Stimulated activated CD8-positive, alpha-beta memory T cell treated with anti-CD3 and anti-CD28 coated beads, Interleukin-7, amount 100 ng/mL, for 24 hours (primary cell): ENCODE results near the gene CHD1.

ENCODE experiments used
- DNase-seq: peaks from one replicate; pipeline ENCODE4 v3.0.0-alpha.2; 2020; ENCODE audit warnings: low read depth

CHD1 gene

DNA sequence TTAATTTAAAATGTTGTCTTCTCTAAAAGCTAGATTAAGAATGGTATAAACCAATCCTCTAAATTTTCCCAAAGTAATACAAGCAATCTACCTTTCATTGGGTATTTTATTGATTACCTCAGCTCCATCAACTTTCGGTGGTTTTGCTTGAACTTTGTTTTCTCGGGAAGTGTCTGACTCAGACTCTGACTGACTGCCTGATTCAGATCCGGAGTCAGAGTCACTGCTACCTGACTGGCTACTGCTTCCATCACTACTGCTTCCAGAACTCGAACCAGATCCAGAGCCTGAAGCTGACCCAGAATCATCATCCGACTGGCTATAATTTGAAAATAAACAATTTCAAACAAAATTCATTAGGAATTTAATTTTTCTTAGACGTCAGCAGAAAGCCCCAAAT, 24.0 kb downstream of the CHD1 start:
- DNase-seq, result no peak

DNA sequence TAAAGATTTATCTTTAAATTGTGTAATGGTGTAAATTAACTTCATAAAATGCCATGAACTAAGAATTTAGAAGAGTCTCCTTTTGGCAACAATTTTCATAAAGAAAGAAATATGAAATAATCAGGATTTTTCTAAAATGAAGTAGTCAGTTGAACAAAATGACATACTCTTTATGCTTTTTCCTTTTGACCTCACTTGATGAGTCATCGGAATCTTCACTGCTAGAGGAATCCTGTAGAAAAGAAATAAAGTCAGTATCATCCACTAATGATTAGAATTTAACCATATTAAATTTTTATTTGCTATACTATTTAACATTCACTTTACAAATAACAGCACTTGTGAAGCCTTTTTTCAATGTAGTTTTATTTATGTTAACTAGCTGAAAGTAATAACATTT, 26.1 kb downstream of the CHD1 start:
- no peak for DNase-seq

GRCh38 chr5:98899456-98899855, 29.4 kb downstream of the CHD1 start:
- DNase-seq, result no peak

DNA sequence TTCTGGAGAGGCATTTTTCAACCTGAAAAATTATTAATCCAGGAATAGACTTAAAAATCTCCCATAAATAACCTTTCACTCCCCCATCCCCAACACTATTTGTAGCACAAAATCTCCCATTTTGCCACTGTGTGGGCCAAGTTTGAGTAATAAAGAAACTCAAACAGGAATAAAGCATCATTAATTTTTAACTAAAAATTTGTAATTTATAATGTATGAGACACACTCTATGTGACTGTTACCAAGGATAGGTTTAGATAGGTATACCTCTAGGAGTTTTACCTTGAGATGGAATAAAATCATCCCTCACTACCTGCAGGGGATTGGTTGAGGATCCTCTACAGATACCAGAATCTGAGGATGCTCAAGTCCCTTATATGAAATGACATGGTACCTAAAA, 30.1 kb downstream of the CHD1 start:
- no peak for DNase-seq

- DNase-seq, result no peak
These were observed 37.2 kb downstream of the CHD1 start for GRCh38 chr5:98891591-98891990.

DNA sequence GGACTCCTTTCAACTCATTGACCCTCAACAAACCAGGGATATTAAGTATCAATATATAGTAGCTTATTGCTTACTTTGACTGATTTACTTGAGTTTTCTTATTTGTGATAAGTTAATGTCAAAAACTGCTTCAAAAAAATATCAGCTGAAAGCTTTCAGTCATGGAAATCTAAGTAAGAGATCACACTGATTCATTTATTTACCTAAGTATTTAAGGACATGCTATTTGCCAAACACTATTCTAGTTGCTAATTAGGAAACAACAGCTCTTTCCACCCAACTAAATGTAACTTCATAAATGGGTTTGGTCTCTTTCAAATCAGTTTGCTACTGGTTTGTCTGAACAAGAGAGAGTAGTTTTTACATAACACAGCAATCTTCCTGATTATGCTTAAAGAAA, 48.2 kb downstream of the CHD1 start:
- no peak for DNase-seq

GRCh38 chr5:98880151-98880550, 48.7 kb downstream of the CHD1 start:
- DNase-seq, result no peak

GRCh38 chr5:98877600-98877999, 51.2 kb downstream of the CHD1 start:
- no peak for DNase-seq

GRCh38 chr5:98872674-98873073, 56.1 kb downstream of the CHD1 start:
- no peak for DNase-seq

DNA sequence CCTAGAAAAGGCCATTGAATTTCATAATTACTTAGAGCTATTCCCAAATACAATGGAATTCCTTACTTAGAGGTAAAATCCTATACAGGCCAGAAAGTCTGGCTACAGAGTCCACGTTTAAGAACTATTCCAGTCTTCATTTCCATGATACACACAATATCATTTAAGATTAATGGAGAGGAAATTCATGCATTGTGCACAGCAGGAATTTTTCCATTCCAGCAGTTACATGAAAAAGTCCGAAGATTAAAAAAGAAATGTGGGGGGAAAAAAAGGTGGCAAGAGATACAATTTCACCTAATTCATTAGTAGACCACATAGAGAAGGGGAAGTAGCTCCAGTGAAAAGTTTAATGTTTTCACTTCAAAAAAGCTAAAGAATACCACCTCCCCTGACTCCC, 63.1 kb downstream of the CHD1 start:
- DNase-seq, result no peak

- DNase-seq, result no peak
These were observed 81.8 kb downstream of the CHD1 start for GRCh38 chr5:98847054-98847453.

GRCh38 chr5:98846520-98846919, 82.3 kb downstream of the CHD1 start:
- DNase-seq, result no peak

GRCh38 chr5:98845878-98846277, 82.9 kb downstream of the CHD1 start:
- no peak for DNase-seq

GRCh38 chr5:98844865-98845264, 83.9 kb downstream of the CHD1 start:
- DNase-seq, result no peak

- no peak for DNase-seq
These were observed 85.3 kb downstream of the CHD1 start for GRCh38 chr5:98843481-98843880.

DNA sequence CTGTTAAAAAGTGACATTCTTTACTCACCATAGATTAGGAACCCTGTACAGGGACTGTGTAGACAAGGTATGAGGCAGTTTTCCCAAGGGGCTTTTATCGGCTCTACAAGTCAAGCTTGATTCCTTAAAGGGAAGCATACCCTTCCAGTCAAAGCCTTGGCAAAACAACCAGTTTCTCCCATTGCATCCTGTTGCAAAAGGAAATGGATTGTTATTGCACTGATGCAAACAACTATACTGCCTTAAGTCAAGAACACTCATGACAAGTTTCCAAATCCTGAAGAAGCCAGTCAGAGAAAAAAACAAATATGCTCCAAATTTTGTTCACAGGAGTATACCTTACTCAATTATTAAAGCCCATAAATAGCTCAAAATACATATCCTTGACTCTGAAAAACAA, 87.9 kb downstream of the CHD1 start:
- DNase-seq, result no peak

- DNase-seq, result no peak
These were observed 89.1 kb downstream of the CHD1 start for GRCh38 chr5:98839469-98840383.

- no peak for DNase-seq
These were observed 92.6 kb downstream of the CHD1 start for GRCh38 chr5:98836175-98836574.

DNA sequence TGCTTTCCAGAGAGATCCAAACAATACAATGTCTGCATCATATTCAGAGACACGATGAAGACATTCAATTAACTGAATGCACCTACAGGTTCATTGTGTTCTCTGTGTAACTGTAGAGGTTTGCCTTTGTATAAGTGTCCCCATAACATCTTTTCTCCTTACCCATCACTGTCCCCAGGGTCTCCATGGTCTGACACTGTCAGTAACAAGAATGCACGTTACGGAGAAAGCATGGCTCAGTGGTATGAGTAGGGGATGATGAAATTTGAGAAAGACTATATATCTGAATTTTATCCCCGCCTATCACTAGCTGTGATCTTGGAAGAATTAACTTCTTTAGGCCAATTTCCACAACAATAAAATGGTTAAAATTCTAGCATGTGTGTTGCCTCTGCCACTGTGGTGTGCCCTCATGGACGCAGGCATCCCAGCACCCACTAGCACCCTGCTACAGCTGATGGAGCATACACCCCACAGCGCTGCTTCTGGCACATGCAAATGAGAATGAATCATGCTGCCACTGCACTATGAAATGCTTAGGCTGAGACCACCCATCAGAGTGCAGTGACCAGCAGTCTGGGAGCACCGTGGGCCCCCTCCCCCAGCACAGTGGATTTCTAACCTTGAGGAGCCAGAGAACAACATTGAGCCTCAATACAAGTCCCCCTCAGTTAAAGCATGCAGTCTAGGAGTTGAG, 101.1 kb downstream of the CHD1 start:
- no peak for DNase-seq

DNA sequence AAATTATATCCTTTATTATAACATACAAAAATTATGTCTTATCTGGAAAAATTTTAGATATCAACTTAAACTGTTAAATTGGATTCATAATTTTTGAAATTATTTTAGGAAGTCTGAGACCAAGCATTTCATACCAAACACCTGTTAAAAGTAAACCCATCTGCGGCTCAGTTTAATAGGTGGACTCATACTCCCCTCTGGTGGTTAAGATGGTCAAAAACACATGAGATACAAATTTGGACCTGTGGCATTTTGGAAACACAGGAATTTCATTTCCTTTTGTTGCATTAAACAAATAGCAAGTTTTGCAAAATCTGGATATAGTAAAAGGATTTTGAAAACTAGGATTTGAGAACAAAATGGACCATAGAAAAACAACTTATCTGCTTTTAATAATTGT, 101.6 kb downstream of the CHD1 start:
- no peak for DNase-seq

- DNase-seq, result no peak
These were observed 103.0 kb downstream of the CHD1 start for GRCh38 chr5:98825582-98826375.

DNA sequence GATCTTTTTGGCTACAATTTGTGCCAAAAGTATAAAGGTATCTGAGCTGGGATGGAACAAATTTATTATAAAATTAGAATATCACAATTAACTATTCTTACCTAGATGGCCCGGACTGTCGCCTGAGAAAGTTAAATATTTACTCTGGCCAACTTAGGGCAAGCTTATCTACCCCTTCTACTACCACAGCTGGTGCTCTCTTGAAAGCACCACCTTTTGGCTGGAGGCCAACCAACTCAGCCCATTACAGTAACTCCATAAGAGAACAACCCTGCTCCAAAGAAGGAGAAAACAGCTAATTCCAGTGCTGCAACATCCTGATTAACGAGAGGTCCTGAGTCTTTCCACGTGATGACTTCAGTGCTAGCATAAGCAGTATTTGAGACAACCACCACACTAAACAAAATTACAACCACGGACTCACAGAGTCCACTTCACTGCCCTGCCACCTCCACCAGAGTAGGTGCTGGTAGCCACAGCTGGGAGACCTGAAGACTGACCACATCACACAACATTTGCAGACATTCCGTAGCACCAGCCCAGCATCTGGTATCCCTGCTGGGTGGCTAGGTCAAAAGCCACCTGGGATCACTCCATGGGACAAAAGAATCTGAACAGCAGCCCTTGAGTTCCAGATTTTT, 112.1 kb downstream of the CHD1 start:
- no peak for DNase-seq
